Bronchial epithelial cell (primary cell): ENCODE measurements around the gene CHRD. TPM values are rescaled to one million over a fixed set of nuclear protein-coding genes. Genes with fewer than 3 reads are reported as not detected.
A peak's percentile ranks its signal among the peaks of the same experiment; 100 is the strongest.

Experiments used
- DNase-seq: peaks from one replicate; pipeline ENCODE4 v3.0.0-alpha.2; 2010; ENCODE audit warnings: low read depth
- FAIRE-seq: peaks from 2 replicates; lab custom pipeline; 2011; peaks lifted over from hg19 to GRCh38; lab: Jason Lieb, UNC
- H3K27me3 ChIP-seq: 2 replicates; pipeline ENCODE4 v1.5.1; 2011; ENCODE audit warnings: low read length; ENCODE audit not compliant: control insufficient read depth, insufficient read depth
- H3K36me3 ChIP-seq: 2 replicates; pipeline ENCODE4 v1.5.1; 2011; ENCODE audit warnings: low read length; ENCODE audit not compliant: control insufficient read depth, insufficient read depth
- H3K4me3 ChIP-seq: 2 replicates; pipeline ENCODE4 v1.5.1; 2011; ENCODE audit warnings: mild to moderate bottlenecking, low read depth, low read length, control low read depth
- total RNA-seq: library from RNA; depleted of rRNA; stranded (reverse); fragments of >200 nt; gene quantifications from 2 replicates; pipeline ENCODE4 v1.2.1, GENCODE V29; 2014
- TF ChIP-seq, protein P1 (sequence below): IDR thresholded peaks from 2 replicates; pipeline ENCODE4 v1.5.1; 2011; ENCODE audit warnings: mild to moderate bottlenecking, moderate library complexity, low read length, control low read depth, inconsistent platforms; ENCODE audit not compliant: insufficient read depth, severe bottlenecking

Gene CHRD
- total RNA-seq, 1 donor from 2014 or later: not detected

DNA sequence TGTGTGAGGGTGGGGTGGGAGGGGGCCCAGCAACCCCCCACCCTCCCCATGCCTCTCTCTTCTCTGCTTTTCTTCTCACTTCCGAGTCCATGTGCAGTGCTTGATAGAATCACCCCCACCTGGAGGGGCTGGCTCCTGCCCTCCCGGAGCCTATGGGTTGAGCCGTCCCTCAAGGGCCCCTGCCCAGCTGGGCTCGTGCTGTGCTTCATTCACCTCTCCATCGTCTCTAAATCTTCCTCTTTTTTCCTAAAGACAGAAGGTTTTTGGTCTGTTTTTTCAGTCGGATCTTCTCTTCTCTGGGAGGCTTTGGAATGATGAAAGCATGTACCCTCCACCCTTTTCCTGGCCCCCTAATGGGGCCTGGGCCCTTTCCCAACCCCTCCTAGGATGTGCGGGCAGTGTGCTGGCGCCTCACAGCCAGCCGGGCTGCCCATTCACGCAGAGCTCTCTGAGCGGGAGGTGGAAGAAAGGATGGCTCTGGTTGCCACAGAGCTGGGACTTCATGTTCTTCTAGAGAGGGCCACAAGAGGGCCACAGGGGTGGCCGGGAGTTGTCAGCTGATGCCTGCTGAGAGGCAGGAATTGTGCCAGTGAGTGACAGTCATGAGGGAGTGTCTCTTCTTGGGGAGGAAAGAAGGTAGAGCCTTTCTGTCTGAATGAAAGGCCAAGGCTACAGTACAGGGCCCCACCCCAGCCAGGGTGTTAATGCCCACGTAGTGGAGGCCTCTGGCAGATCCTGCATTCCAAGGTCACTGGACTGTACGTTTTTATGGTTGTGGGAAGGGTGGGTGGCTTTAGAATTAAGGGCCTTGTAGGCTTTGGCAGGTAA lies 34.3 kb upstream of the CHRD start:
- H3K36me3 ChIP-seq: peaks cover 23% of the 10 kb centered on the region
- H3K27me3 ChIP-seq: no peaks in the 10 kb centered on the region
- no peak overlapping the region for H3K4me3 ChIP-seq
- TF ChIP-seq, protein P1, sequence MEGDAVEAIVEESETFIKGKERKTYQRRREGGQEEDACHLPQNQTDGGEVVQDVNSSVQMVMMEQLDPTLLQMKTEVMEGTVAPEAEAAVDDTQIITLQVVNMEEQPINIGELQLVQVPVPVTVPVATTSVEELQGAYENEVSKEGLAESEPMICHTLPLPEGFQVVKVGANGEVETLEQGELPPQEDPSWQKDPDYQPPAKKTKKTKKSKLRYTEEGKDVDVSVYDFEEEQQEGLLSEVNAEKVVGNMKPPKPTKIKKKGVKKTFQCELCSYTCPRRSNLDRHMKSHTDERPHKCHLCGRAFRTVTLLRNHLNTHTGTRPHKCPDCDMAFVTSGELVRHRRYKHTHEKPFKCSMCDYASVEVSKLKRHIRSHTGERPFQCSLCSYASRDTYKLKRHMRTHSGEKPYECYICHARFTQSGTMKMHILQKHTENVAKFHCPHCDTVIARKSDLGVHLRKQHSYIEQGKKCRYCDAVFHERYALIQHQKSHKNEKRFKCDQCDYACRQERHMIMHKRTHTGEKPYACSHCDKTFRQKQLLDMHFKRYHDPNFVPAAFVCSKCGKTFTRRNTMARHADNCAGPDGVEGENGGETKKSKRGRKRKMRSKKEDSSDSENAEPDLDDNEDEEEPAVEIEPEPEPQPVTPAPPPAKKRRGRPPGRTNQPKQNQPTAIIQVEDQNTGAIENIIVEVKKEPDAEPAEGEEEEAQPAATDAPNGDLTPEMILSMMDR: peak; percentile 74
- FAIRE-seq (no peak), DNase-seq (peak; percentile 66)

DNA sequence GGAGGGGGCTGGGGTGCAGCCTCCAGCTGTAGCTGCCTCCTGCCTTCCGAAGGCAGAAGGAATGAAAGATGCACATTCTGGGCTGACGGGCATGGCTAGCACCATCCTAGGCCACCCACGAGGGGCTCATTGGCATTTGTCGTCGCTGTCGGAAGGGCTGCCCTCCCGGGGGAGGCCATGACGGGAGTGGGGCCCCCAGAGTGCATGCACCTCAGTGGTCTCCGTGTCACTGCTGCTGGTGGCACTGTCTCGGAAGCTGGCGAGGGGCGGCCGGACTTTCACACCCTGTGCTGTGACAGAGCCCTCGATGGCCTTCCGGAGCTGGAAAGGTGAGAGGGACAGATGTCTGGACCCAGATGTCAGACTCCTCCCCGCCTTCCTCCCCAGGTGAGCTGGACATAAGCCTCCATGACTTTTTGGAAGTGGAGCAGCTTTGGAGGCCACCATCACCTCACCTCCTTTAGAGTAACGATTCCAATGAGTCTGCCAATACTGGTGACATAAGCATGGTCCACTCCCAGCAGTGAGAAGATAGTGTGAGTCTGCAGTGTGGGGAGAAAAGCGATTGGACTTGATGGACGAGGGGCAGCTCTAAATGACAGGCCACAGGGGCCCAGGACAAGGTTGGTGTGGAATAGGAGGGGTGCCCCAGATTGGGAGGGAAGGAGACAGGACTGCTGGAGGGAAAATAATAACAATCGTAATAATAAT lies 33.2 kb upstream of the CHRD start:
- Histone ChIP-seq H3K27me3 (no peaks in the 10 kb centered on the region), H3K36me3 (peaks cover 19% of the 10 kb centered on the region), H3K4me3 (no peak overlapping the region)
- no peak for DNase-seq
- TF ChIP-seq, protein P1: no peak
- no peak for FAIRE-seq

DNA sequence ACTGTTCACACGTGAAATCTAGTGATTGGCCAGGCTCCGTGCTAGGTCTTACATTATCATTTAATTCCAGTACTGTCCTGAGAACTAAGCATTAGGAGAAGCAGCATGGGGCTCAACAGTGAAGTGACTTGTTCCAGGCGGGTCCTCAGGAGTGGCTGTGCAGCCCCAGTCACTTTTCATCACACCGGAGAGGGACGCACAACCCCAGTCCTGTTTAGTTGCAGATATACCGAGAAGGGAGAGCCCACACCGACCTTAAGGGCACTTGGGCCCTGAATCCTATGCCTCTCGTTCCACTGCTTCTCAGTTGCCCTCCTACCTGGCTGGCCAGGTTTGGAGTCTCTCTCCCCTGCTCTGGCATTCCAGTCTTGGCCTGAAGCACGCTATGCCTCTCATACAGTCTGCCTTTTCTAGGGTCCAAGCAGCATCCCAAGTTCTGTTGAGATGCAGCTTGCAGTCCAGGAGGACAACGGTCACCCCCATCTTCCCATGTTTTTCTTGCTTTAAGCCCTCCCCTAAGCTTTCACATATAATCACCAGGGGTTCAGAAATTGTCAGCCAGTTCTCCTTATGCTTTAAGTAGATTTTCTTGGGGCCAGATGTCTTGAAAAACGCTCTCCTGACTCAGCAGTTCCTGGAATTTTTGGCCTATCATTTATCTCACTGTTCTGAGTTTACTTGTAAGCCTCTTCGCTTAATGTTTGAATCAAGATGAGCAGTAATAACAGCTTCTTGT lies 32.4 kb upstream of the CHRD start:
- DNase-seq: no peak
- Histone ChIP-seq H3K4me3 (no peak overlapping the region), H3K36me3 (peaks cover 16% of the 10 kb centered on the region), H3K27me3 (no peaks in the 10 kb centered on the region)
- TF ChIP-seq, protein P1: no peak
- FAIRE-seq: no peak

DNA sequence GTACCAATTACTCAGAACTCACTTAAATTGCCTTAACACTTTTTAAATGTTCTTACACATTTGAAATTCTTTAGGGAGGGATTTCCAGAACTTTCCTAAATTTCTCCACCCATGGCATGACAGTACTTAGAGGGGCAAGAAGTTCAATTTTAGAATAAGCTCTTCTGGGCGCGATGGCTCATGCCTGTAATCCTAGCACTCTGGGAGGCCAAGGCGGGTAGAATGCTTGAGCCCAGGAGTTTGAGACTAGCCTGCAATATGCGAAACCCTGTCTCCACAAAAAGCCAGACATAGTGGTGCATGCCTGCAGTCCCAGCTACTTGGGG lies 31.8 kb upstream of the CHRD start:
- FAIRE-seq: no peak
- TF ChIP-seq, protein P1: no peak
- Histone ChIP-seq H3K36me3 (peaks cover 11% of the 10 kb centered on the region), H3K27me3 (no peaks in the 10 kb centered on the region), H3K4me3 (no peak overlapping the region)
- no peak for DNase-seq

DNA sequence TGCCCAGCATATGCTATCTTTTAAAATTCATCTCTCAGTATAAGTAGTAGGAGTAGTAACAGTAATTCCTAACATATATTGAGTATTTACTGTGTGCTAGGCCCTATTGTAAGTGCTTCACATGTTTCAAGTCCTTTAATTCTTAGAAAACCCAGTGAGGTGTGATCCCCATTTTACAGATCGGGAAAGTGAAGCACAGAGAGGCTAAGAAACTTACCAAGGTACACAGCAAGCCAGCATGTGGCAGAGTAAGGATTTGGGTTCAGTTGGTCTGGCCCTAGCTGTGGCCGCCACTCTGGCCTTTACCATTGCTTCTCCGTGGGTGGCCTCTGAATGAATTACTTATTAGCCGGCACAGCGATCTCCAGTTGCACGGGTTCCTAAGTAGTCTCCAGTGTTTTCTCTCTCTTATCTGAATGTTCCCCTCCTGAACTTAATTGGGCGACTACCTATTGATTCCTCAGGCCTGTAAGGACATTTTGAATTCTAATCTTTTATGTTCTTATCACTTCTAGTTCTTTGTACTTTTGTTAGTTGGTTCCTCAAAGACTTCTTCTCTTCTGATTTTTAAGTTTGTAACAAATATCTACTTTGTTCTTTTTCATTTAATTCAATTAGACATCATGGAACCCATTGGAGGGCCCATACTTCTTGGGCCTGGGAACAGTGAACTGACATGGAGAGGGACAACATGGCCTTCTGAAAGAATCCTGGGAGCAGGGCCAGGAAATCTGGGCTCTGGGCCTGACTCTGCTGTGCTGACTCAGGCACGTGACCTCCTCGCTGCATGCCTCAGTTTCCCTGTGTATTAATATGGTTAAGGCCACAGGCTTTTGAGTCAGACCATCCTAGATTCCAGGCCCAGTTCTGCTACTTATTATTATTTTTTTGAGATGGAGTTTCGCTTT lies 30.0 kb upstream of the CHRD start:
- Histone ChIP-seq H3K27me3 (no peaks in the 10 kb centered on the region), H3K36me3 (peaks cover under 1% of the 10 kb centered on the region), H3K4me3 (no peak overlapping the region)
- no peak for DNase-seq
- no peak for FAIRE-seq
- TF ChIP-seq, protein P1: no peak
